ENCODE data around the gene TBKBP1.

TBKBP1 gene

GRCh38 chr17:47742319-47743181, 48.6 kb downstream of the TBKBP1 start:
- H3K4me2 ChIP-seq (ENCODE audit: low read length) = no peak overlapping the region
- no peak overlapping the region for H3K9ac ChIP-seq (ENCODE audit: low read length)
- no peak overlapping the region for H3K27ac ChIP-seq (ENCODE audit: low read depth, low read length, poor library complexity, severe bottlenecking)
- peak; percentile 71 for TF ChIP-seq CTCF (IDR thresholded peaks at IDR 0.05; ENCODE audit: low read length)
- no peak for TF ChIP-seq EZH2 (IDR thresholded peaks at IDR 0.05; ENCODE audit: borderline replicate concordance, low read length)
- H3K9me2 ChIP-seq (ENCODE audit: low read depth, low read length) = no peaks in the 10 kb centered on the region
- no peaks in the 10 kb centered on the region for H3K79me2 ChIP-seq (ENCODE audit: insufficient read depth, low read length)
- no peak overlapping the region for H2AFZ ChIP-seq (ENCODE audit: low read length)
- H3K4me3 ChIP-seq (ENCODE audit: low read depth, low read length, poor library complexity, severe bottlenecking) = no peak overlapping the region
- H3F3A ChIP-seq (ENCODE audit: insufficient read depth, low read length) = no peaks in the 10 kb centered on the region
- no peaks in the 10 kb centered on the region for H4K20me1 ChIP-seq (ENCODE audit: insufficient read depth, low read length)
- H3K27me3 ChIP-seq (ENCODE audit: insufficient read depth, low read length) = 0 out of 2 replicates have a peak, but pooled peaks cover 3% of the 10 kb centered on the region
- no peaks in the 10 kb centered on the region for H3K9me3 ChIP-seq (ENCODE audit: low read length)
- H3K36me3 ChIP-seq (ENCODE audit: insufficient read depth, low read length) = no peaks in the 10 kb centered on the region
- H3K4me1 ChIP-seq (ENCODE audit: insufficient read depth, low read length, severe bottlenecking) = no peaks in the 10 kb centered on the region

- no peak overlapping the region for H3K9ac ChIP-seq (ENCODE audit: low read length)
- H3K9me3 ChIP-seq (ENCODE audit: low read length) = no peaks in the 10 kb centered on the region
- no peak overlapping the region for H3K4me3 ChIP-seq (ENCODE audit: low read depth, low read length, poor library complexity, severe bottlenecking)
- TF ChIP-seq CTCF (IDR thresholded peaks at IDR 0.05; ENCODE audit: low read length) (no peak), EZH2 (IDR thresholded peaks at IDR 0.05; ENCODE audit: borderline replicate concordance, low read length) (no peak)
- H3K79me2 ChIP-seq (ENCODE audit: insufficient read depth, low read length) = no peaks in the 10 kb centered on the region
- H3K4me2 ChIP-seq (ENCODE audit: low read length) = no peak overlapping the region
- H4K20me1 ChIP-seq (ENCODE audit: insufficient read depth, low read length) = no peaks in the 10 kb centered on the region
- 0 out of 2 replicates have a peak, but pooled peaks cover 3% of the 10 kb centered on the region for H3K27me3 ChIP-seq (ENCODE audit: insufficient read depth, low read length)
- H3K4me1 ChIP-seq (ENCODE audit: insufficient read depth, low read length, severe bottlenecking) = no peaks in the 10 kb centered on the region
- no peaks in the 10 kb centered on the region for H3K9me2 ChIP-seq (ENCODE audit: low read depth, low read length)
- no peaks in the 10 kb centered on the region for H3K36me3 ChIP-seq (ENCODE audit: insufficient read depth, low read length)
- H3F3A ChIP-seq (ENCODE audit: insufficient read depth, low read length) = no peaks in the 10 kb centered on the region
- H3K27ac ChIP-seq (ENCODE audit: low read depth, low read length, poor library complexity, severe bottlenecking) = no peak overlapping the region
- no peak overlapping the region for H2AFZ ChIP-seq (ENCODE audit: low read length)
Observed at GRCh38 chr17:47744168-47745036, 50.4 kb downstream of the TBKBP1 start.

GRCh38 chr17:47745037-47745380, 51.0 kb downstream of the TBKBP1 start:
- Histone ChIP-seq H3K4me1 (ENCODE audit: insufficient read depth, low read length, severe bottlenecking) (no peaks in the 10 kb centered on the region), H3K36me3 (ENCODE audit: insufficient read depth, low read length) (no peaks in the 10 kb centered on the region), H3K79me2 (ENCODE audit: insufficient read depth, low read length) (no peaks in the 10 kb centered on the region), H3K4me2 (ENCODE audit: low read length) (no peak overlapping the region), H2AFZ (ENCODE audit: low read length) (no peak overlapping the region), H3K9ac (ENCODE audit: low read length) (no peak overlapping the region), H3F3A (ENCODE audit: insufficient read depth, low read length) (no peaks in the 10 kb centered on the region), H3K4me3 (ENCODE audit: low read depth, low read length, poor library complexity, severe bottlenecking) (no peak overlapping the region), H3K9me2 (ENCODE audit: low read depth, low read length) (no peaks in the 10 kb centered on the region), H4K20me1 (ENCODE audit: insufficient read depth, low read length) (no peaks in the 10 kb centered on the region), H3K27me3 (ENCODE audit: insufficient read depth, low read length) (0 out of 2 replicates have a peak, but pooled peaks cover 3% of the 10 kb centered on the region), H3K9me3 (ENCODE audit: low read length) (no peaks in the 10 kb centered on the region), H3K27ac (ENCODE audit: low read depth, low read length, poor library complexity, severe bottlenecking) (no peak overlapping the region)
- no peak for TF ChIP-seq EZH2 (IDR thresholded peaks at IDR 0.05; ENCODE audit: borderline replicate concordance, low read length)
- TF ChIP-seq CTCF (IDR thresholded peaks at IDR 0.05; ENCODE audit: low read length) = no peak

All from OCI-LY1 (cell line).